GM19328 (cell line): ENCODE results near the gene RADIL.

ENCODE experiments used
- ATAC-seq: cut with Tn5 transposase; IDR thresholded peaks from one replicate; pipeline ENCODE4 v1.9.1; 2021; ENCODE audit warnings: mild to moderate bottlenecking, moderate library complexity; ENCODE audit not compliant: unreplicated experiment

Gene RADIL

DNA sequence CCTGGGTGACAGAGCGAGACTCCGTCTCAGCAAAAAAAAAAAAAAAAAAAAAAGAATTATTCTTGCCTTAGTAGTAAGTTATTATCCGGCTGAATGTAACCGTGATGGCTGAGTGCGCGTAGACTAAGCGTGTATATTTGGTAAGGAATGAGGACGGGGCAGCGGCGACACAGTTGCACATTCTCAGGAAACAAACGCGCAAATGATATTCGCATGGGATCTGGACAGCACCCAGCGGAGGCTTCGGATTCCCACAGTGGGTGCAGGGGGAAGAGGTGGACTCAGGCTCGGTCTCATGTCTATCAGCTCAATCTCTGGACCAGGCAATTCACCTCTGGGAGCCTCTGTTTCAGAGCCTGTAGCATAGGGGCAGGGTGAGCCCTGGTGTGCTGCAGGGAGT, 50.8 kb downstream of the RADIL start:
- ATAC-seq: no peak

GRCh38 chr7:4831723-4832495, 51.6 kb downstream of the RADIL start:
- no peak for ATAC-seq

DNA sequence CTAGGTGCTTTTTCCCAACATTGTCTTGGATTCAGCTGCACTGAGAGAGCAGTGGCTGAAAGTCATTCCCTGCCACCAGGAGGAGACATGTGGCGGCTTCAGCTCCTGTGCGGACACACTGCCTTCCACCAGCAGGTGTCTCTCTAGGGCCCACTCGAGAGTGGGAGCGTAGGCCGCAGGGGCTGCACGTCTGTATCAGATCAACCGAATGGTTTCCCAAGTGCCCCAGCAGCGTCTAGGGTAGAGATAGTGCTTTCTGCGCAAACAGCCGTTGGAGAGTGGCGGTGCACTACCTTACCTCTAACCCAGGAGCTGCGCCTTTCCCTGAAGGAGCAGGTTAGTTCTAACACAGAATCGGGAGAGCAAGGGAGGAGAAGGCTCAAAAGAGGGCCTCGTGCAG, 53.3 kb downstream of the RADIL start:
- ATAC-seq: no peak

GRCh38 chr7:4828720-4829383, 54.7 kb downstream of the RADIL start:
- no peak for ATAC-seq

- ATAC-seq: no peak
Observed at GRCh38 chr7:4825081-4825480, 58.4 kb downstream of the RADIL start.

- no peak for ATAC-seq
Observed at GRCh38 chr7:4824120-4824775, 59.3 kb downstream of the RADIL start.

DNA sequence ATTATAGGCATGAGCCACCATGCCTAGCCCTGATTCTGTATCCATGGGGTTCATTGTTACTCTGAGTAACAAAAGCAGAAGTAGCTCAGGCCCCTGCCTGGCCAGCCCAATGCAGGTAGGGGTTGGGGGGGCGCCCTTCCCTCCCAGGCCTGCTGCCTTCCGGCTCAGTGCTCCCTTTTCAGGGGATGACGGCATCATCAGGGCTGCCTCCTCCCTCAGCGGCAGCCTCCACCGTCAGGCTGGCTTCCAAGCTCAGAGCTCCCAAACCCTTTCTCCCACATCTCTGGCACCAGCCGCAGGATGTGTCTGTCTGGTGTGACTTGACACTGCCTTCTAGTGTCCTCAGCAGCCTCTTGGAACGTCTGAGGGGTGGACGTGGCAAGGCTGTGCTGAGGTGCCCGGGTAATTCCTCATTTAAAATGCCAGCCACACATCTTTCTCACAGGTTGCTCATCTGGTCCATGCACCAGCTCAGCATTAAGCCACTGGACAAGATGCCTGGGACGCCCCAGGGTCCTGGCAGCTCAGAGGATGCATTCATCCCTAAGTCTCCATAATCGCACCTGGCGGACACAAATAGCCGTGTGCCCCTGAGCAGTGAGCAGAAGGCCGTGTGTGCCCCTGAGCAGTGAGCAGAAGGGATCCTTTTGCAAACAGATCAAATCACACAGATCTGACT, 59.9 kb downstream of the RADIL start:
- ATAC-seq: no peak

DNA sequence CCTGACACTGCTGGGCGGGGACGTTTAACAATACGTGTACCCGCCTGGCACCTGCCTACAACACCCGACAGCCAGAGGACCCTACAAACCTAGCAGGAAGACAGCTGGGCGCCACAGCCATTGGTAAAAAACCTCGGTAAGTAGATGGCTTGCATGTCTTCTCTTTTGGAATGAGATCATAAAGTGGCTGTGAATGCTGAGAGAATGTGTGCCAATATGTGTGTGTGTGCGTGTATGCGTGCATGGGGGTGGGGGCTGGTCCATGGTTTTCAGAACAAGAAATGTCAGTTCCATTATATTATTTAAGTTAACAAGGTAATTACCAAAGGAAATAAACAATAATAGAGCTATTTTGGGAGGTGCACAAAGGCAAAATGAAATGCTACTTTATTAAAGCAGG, 60.8 kb downstream of the RADIL start:
- no peak for ATAC-seq

DNA sequence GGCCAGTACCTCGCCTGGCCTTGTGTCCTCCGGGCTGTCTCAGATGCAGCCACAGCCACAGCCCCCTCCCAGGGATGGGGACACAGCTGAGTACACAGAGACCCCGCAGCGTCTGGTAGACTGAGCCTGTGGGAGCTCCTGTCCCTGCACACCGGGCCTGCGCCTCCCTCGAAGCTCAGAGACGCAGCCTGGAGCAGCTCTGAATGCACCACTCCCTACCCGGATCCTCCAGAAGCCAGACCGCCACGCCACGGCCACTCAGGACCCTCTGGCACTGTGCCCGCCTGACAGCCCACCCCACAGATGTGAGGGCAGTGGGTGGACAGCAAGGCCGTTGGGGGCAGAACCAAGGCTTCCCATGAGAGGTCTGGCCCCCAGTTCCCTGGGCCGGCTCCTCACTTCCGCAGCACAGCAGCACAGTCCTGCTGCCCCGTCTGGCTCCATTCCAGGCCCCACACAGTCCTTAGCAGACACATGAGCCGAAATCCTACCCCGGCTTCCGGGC, 62.5 kb downstream of the RADIL start:
- ATAC-seq: no peak

- no peak for ATAC-seq
Observed at GRCh38 chr7:4820405-4820966, 63.0 kb downstream of the RADIL start.

DNA sequence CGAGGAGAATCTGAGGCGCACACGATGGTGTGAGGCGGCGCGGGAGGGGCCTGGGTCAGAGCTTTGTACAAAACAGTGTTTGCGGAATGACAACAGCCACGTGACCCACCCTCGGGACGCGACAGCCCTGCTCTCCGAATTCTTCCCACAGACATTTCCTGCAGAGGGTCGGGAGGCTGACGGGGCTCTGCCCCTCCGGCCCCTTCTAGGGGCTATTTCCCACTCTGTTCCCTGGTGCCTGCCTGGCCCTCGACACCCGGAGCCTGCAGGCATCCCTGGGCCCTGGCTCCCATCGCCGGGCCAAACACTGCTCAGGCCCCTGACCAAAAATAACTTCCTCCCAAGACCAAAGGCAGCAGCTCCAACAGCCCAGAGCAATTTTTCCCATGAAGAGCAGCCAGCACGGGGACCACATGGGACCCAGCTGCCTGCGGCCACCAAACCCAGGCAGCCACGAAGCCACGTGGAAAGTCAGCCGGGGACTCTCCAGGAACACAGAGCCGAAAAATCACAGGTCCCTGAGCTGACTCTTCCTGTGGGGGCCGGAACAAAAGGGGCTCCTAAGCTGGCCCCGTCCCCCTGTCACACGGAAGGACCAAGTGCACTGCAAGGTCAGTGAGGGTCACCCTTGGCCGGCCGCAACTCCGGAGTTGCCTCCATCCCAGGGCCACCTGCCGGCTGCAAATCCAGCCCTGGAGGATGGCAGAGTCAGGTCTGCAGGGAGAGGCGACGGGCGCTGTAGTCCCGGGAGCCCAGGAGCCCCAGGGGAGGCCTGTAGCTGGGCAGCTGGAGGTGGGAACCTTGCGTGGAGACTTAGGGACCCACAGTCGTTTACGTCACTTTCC, 63.7 kb downstream of the RADIL start:
- ATAC-seq: no peak

DNA sequence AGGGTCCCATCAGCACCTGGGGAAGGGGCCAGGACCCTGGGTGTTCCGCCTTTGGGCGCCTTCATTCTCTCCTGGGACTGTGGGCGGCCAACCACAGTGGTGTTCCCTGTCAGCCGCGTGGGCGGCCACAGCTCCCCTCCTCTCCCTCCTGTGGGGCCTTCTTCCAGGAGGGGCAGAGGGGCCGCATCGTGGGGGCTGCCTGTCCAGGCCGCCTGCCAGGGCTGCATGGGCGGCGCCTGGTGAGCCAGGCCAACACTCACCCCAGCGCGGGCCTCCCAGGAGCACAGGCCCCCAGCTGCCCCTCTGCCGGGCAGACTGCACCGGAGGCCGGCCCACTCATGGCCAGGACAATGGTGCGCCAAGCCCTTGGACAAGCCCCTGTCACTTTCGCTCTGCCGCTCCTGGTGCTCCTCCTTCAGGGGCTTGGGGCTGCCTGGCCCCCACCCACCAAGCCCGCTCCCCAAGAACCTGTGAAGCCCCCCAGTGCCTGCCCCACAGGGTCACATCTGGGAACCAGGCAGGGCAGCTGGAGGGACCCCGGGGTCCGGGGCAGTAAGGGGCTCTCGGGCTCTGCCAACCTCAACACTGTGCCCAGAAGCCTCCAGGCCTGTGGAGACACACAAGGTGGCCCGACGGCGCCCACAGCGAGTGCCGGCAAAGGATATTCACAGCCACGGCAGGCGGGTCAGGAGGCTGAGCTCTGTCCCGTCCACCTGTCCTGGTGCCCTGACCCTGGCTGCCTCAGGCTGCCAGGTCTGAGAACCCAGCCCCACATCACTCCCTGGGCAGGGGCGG, 65.3 kb downstream of the RADIL start:
- no peak for ATAC-seq

GRCh38 chr7:4817178-4817901, 66.2 kb downstream of the RADIL start:
- no peak for ATAC-seq

- ATAC-seq: no peak
Observed at GRCh38 chr7:4816419-4817080, 67.0 kb downstream of the RADIL start.

- ATAC-seq: no peak
Observed at GRCh38 chr7:4815609-4816418, 67.7 kb downstream of the RADIL start.

DNA sequence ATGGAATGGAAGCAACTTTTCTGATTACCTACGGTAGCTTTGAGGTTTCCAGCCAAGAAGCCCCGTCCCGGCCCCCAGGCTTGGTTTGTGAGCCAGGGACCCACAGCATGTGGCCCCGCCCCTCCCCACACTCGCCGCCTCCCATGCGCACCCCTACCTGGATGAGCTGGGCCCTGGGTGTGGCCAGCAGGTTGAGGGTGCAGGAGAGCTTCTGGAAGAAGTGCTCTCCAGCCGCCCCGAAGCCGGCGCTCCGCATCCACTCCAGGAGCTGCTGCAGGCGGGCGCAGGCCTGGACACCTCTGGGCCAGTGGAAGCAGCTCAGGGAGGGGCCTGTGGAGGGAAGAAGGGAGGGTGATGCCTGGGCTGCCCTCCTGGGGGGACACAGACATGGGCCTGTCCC, 68.4 kb downstream of the RADIL start:
- no peak for ATAC-seq

GRCh38 chr7:4814433-4814832, 69.1 kb downstream of the RADIL start:
- no peak for ATAC-seq
